Memory B cell (primary cell): ENCODE measurements around the gene DRC3.
"Not testable (repeated sequence)": the region's sequence is repeated elsewhere in the genome, so short reads cannot be mapped to it uniquely, and the experiment has no call there.

Source experiments
- ATAC-seq: fragments of 150-1000 bp; cut with Tn5 transposase; 2 replicates; pipeline ENCODE4 v1.10.0; 2021; ENCODE audit warnings: low read depth, mild to moderate bottlenecking, moderate library complexity
- DNase-seq, 2 donors: peaks; one replicate each; pipeline ENCODE4 v3.0.0; 2022; ENCODE audit warnings: low spot score in 2 of 2
- H3K27ac Mint-ChIP-seq: one replicate; pipeline ENCODE4 v1.8.0; 2022; ENCODE audit warnings: mild to moderate bottlenecking, moderate library complexity, mixed read lengths
- H3K27me3 Mint-ChIP-seq: one replicate; pipeline ENCODE4 v1.8.0; 2022; ENCODE audit warnings: mixed read lengths
- H3K36me3 Mint-ChIP-seq: one replicate; pipeline ENCODE4 v1.8.0; 2022; ENCODE audit warnings: mild to moderate bottlenecking, mixed read lengths
- H3K4me1 Mint-ChIP-seq: one replicate; pipeline ENCODE4 v1.8.0; 2022; ENCODE audit warnings: mixed read lengths
- H3K4me3 Mint-ChIP-seq: one replicate; pipeline ENCODE4 v1.8.0; 2022; ENCODE audit warnings: mild to moderate bottlenecking, moderate library complexity, mixed read lengths
- H3K9me3 Mint-ChIP-seq: one replicate; pipeline ENCODE4 v1.8.0; 2022; ENCODE audit warnings: mixed read lengths

DRC3 gene

DNA sequence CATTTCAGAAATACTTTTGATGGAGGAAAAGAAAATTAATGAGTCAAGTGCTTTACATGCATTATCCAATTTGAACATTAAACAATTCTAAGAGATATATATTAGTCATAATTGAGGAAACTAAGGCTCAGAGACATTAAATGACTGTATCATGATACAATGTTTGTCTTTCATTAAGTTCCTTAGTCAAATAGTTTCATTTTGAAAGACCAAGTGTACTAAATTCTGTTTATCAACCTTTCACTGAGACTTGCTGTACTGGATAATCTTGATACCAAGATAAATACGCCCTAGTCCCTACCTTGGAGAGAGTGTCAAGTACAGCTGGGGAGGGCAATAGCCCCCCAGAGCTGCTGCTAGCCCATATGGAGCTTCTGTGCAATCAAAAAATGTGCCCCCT lies 24.7 kb upstream of the DRC3 start:
- no peaks in the 10 kb centered on the region for H3K9me3 Mint-ChIP-seq
- H3K4me3 Mint-ChIP-seq = no peak overlapping the region
- peaks cover 16% of the 10 kb centered on the region for H3K4me1 Mint-ChIP-seq
- no peak for DNase-seq
- H3K27ac Mint-ChIP-seq = no peak overlapping the region
- ATAC-seq = no peak
- peaks cover 4% of the 10 kb centered on the region for H3K36me3 Mint-ChIP-seq
- no peaks in the 10 kb centered on the region for H3K27me3 Mint-ChIP-seq

DNA sequence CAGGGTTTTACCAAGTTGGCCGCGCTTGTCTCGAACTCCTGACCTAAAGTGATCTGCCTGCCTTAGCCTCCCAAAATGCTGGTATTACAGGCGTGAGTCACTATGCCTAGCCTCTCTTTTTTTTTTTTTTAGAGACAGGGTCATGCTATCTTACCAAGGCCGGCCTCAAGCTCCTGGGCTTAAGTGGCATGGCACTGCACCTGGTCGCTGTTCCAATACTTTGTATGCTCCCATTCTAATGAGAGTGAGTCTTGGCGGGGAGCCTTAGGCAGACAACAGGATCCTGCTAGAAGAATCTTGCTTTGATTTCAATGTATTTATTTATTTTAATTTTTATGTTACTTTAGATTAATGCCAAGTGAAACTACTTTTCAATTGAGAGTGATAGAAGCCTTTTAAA lies 22.3 kb upstream of the DRC3 start:
- no peak for ATAC-seq
- Mint-ChIP-seq H3K9me3 (no peaks in the 10 kb centered on the region), H3K4me1 (peaks cover 11% of the 10 kb centered on the region), H3K36me3 (peaks cover 11% of the 10 kb centered on the region), H3K4me3 (no peak overlapping the region), H3K27me3 (no peaks in the 10 kb centered on the region), H3K27ac (no peak overlapping the region)
- no peak for DNase-seq

DNA sequence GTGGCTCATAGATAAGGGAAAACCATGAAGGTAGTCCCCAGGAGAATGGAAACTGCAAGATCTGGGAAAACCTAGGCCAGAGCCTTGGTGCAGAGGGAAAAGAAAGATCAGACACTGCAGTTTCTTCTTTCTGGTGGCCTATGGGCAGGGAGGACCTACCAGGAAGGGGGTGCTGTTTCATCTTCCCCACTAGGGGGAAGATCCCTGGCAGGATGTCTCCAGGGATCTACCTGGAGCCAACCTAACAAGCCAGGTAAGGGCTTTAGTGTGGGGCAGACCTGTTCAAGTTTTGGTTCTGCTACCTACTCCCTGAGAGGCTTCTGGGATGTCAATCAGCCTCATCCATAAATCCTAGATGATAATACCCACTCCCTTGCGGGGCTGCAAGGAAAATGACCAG lies 21.9 kb upstream of the DRC3 start:
- H3K4me1 Mint-ChIP-seq = peaks cover 11% of the 10 kb centered on the region
- H3K4me3 Mint-ChIP-seq = no peak overlapping the region
- ATAC-seq = no peak
- peaks cover 13% of the 10 kb centered on the region for H3K36me3 Mint-ChIP-seq
- H3K9me3 Mint-ChIP-seq = no peaks in the 10 kb centered on the region
- no peak overlapping the region for H3K27ac Mint-ChIP-seq
- no peaks in the 10 kb centered on the region for H3K27me3 Mint-ChIP-seq
- DNase-seq = no peak

DNA sequence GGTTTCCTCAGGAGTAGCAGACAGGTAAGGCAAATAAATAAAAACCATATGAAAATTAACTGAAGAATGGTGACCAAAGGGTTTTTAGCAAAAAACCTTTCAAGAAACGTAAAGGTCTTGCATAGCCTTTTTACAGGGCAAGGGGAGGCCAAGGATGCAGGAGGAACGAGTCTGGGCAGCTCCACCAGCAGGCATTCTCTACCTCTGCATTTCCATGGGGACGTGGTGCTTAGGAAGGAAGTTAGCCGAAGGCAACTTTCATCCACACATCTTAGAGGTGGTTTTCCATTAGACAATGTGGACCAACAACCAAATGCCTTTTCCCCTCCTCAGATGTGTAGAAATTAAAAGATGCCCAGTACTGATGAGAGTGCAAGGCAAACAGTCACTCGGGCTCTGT lies 21.1 kb upstream of the DRC3 start:
- no peaks in the 10 kb centered on the region for H3K9me3 Mint-ChIP-seq
- peaks cover 13% of the 10 kb centered on the region for H3K36me3 Mint-ChIP-seq
- ATAC-seq = no peak
- H3K4me3 Mint-ChIP-seq = no peak overlapping the region
- no peak overlapping the region for H3K27ac Mint-ChIP-seq
- H3K27me3 Mint-ChIP-seq = no peaks in the 10 kb centered on the region
- peaks cover 11% of the 10 kb centered on the region for H3K4me1 Mint-ChIP-seq
- no peak for DNase-seq

DNA sequence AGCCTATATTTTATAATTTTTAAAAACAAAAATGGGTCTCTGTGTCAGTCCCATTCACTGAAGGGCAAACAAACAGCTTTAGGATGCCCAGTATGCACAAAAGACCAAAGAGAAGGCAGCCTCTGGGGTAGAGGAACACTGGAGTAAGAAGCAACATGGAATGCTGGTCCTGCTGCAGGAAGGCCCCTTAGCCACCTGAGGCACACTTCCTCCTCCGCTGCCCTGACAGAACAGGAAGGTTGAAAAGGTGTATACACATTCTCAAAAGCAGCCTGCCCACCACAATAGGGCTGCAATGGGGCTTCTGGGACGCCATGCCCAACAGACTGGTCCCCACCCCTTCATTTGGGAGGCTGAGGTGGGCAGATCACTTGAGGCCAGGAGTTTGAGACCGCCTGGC lies 20.0 kb upstream of the DRC3 start:
- no peak for DNase-seq
- no peak overlapping the region for H3K27ac Mint-ChIP-seq
- ATAC-seq = no peak
- no peaks in the 10 kb centered on the region for H3K27me3 Mint-ChIP-seq
- peaks cover 13% of the 10 kb centered on the region for H3K36me3 Mint-ChIP-seq
- H3K9me3 Mint-ChIP-seq = no peaks in the 10 kb centered on the region
- H3K4me3 Mint-ChIP-seq = no peak overlapping the region
- H3K4me1 Mint-ChIP-seq = peaks cover 15% of the 10 kb centered on the region

DNA sequence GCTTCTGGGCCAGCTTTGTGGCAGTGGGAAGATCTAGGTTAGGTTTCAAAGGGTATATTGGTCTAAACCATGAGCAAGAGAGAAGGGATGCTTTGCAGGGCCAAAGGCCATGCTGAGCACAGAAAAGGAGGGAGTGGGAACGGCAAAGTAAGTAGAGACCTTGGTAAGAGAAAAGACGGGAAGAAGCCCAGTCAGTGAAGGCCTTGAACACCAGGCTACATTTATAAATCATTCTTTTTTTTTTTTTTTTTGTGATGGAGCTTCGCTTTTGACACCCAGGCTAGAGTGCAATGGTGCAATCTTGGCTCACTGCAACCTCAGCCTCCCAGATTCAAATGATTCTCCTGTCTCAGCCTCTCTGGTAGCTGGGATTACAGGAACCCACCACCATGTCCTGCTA lies 18.6 kb upstream of the DRC3 start:
- ATAC-seq = no peak
- Mint-ChIP-seq H3K4me3 (no peak overlapping the region), H3K4me1 (peaks cover 21% of the 10 kb centered on the region), H3K36me3 (peaks cover 15% of the 10 kb centered on the region), H3K27me3 (no peaks in the 10 kb centered on the region), H3K9me3 (no peaks in the 10 kb centered on the region), H3K27ac (peak overlapping the region; percentile 4)
- DNase-seq = no peak

DNA sequence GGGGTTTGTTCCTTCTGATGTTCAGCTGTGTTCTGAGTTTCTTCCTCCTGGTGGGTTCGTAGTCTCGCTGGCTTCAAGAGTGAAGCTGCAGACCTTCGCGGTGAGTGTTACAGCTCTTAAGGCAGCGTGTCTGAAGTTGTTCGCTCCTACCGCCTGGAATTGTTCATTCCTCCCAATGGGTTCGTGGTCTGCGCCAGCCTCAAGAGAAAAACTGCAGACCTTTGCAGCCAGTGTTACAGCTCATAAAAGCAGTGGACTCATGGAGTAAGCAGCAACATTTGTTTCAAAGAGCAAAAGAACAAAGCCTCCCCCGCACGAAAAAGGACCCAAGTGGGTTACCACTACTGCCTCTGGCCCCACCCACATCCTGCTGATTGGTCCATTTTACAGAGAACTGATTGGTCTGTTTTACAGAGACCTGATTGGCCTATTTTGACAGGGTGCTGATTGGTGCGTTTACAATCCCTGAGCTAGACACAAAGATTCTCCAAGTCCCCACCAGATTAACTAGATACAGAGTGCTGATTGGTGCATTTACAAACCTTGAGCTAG lies 16.8 kb upstream of the DRC3 start:
- DNase-seq = not testable (repeated sequence)
- peaks cover 33% of the 10 kb centered on the region for H3K4me1 Mint-ChIP-seq

DNA sequence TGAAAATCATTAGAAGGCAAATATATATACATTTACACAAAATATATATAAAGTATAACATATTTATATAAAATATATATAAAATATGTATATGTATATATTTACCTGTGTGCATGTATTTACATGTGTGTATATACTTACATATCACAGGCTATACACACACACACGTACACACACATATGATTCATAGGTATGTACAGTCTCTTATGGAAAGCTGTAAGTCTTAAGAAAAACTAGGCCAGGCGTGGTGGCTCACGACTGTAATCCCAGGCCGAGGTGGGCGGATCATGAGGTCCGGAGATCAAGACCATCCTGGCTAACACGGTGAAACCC lies 15.1 kb upstream of the DRC3 start:
- H3K9me3 Mint-ChIP-seq = no peaks in the 10 kb centered on the region
- H3K27ac Mint-ChIP-seq = peak overlapping the region; percentile 90
- H3K27me3 Mint-ChIP-seq = no peaks in the 10 kb centered on the region
- DNase-seq = no peak
- peaks cover 35% of the 10 kb centered on the region for H3K4me1 Mint-ChIP-seq
- peak overlapping the region; percentile 27 for H3K4me3 Mint-ChIP-seq
- no peak for ATAC-seq
- peaks cover 14% of the 10 kb centered on the region for H3K36me3 Mint-ChIP-seq

More for the DNA sequence above, 16.8 kb upstream of the DRC3 start:
- not testable (repeated sequence) for H3K27ac Mint-ChIP-seq, H3K27me3 Mint-ChIP-seq, ATAC-seq, H3K4me3 Mint-ChIP-seq, H3K9me3 Mint-ChIP-seq
- peaks cover 13% of the 10 kb centered on the region for H3K36me3 Mint-ChIP-seq

DNA sequence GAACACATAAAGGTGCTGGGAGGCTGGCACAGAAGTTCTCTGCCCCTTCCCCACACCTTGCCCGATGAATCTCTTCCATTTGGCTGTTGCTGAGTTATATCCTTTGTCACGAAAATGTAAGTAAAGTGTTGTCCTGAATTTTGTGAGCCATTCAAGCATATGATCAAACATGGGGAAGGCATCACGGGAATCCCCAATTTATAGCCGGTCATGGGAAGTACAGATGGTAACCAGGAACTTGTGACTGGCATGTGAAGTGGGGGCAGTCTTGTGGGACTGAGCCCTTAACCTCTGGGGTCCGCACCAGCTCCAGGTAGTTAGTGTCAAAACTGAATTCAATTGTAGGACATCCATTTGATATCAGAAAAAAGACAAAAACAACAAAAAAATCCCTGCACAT lies 13.7 kb upstream of the DRC3 start:
- Mint-ChIP-seq H3K4me3 (peak overlapping the region; percentile 83), H3K4me1 (peaks cover 41% of the 10 kb centered on the region), H3K27ac (peak overlapping the region; percentile 90), H3K9me3 (no peaks in the 10 kb centered on the region), H3K27me3 (no peaks in the 10 kb centered on the region), H3K36me3 (peaks cover 13% of the 10 kb centered on the region)
- DNase-seq (no peak), ATAC-seq (peak; percentile 34)

DNA sequence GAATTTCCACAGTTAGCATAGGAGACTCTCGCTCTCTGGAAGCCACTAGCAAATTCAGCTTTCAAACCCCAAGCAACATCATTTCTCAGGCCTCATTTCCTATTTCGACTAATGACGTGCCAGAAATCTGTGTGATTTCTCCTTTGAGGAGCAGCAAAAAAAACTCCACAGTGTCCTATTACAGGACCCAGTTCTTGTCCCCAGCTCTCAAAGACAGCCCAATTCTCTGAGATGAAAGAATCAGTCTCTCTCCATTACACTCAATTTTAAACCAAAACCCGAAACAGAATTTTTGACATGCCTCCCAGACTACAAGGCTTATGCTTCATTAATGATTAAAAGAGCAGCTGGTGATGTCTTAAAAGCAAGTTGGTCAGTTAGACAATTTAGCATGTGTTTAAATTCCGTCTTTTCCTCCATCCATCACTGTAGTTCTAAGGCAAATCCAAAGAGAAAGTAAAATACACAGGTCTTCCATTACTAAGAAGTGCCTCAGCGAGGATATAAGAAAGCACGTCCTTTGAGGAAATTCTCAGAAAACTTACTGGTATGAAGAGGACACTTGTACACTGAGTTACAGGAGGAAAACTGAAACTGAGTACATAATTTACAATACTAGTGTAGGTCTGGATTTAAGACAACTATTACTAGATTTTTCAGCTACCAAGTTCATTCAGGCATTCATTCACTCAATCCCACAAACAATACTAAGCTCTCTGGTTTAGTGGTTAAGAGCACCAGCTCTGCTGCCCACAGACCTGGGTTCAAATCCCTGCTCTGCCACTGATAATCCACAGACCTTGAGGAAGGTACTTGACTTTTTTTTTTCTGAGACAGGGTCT lies 12.9 kb upstream of the DRC3 start:
- Mint-ChIP-seq H3K27me3 (no peaks in the 10 kb centered on the region), H3K4me1 (peaks cover 40% of the 10 kb centered on the region), H3K9me3 (no peaks in the 10 kb centered on the region), H3K27ac (peak overlapping the region; percentile 90), H3K4me3 (peak overlapping the region; percentile 83), H3K36me3 (peaks cover 8% of the 10 kb centered on the region)
- no peak for ATAC-seq
- no peak for DNase-seq

DNA sequence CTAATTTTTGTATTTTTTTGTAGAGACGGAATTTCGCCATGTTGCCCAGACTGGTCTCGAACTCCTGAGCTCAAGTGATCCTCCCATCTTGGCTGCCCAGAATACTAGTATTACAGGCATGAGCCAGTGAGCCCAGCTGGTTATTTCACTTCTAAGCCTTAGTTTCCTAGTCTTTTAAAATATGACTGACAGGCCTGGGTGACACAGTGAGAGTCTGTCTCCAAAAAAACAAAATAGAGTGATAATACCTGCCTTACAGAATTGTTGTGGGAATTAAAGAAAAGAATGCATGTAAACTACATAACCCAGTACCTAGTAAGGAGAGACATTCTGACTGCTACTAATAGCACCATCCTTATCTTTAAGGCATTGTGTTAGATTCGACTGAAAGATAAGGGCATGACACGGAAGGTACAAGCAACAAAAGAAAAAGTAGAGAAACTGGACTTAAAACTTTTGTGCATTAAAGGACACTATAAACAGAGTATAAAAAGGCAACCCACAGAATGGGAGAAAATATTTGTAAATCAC lies 12.1 kb upstream of the DRC3 start:
- ATAC-seq (no peak), DNase-seq (no peak)
- no peak overlapping the region for H3K4me3 Mint-ChIP-seq
- no peaks in the 10 kb centered on the region for H3K9me3 Mint-ChIP-seq
- H3K27me3 Mint-ChIP-seq = no peaks in the 10 kb centered on the region
- peak overlapping the region; percentile 90 for H3K27ac Mint-ChIP-seq
- H3K36me3 Mint-ChIP-seq = peaks cover 5% of the 10 kb centered on the region
- H3K4me1 Mint-ChIP-seq = peaks cover 42% of the 10 kb centered on the region

DNA sequence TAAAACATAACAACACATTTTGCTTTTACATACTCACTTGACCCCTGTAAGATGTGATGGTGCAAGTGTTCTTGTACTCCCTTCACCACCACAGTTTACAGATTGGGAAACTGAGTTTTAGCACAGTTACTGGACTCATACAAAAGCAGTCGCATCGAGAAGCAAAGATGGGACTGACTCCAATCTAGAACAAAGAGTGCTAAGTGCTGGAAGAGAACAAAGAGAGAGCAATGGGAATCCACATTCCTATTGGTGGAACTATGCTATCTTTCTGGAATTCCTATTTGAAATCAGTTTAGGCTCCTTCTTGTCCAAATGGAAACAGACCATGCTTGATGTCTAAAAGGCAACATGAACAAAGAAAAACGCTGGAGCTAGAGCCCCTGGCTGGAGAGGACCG lies 9.6 kb upstream of the DRC3 start:
- Mint-ChIP-seq H3K27ac (no peak overlapping the region), H3K36me3 (peaks cover 3% of the 10 kb centered on the region), H3K4me3 (no peak overlapping the region), H3K9me3 (no peaks in the 10 kb centered on the region), H3K4me1 (peaks cover 45% of the 10 kb centered on the region), H3K27me3 (no peaks in the 10 kb centered on the region)
- DNase-seq (no peak), ATAC-seq (no peak)

DNA sequence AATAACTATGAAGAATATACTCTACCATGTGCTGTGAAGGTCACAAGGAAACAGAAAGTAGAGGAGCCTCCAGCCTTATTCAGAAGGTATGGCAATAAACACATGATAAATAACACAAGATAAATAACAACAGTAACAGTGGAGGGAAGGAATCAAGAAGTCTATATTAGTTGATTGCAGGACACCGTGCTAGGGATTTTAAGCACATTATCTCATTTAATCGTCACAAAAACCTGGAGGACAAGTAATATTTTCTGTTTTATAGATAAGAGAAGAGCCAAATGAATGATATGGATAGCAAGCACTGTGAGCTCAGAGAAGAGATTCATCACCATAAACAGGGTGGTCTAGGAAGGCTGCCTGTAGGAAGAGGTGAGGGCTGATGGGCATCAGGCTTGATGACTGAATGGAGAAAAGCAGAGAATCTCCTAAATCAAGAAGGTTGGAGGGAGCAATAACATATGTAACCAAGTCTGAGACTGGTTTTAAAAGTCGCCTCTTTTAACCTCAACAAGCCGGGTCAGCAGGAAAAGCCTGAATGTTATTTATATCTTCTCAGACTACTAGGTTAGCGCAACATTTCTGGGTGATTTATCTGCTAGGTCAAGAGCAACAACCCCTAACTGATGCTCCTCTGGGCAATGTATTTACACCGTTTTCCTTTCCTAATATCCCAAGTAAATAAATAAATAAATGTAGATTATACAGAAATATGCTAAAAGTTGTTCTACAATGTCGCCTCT lies 8.8 kb upstream of the DRC3 start:
- Mint-ChIP-seq H3K4me3 (no peak overlapping the region), H3K9me3 (no peaks in the 10 kb centered on the region), H3K4me1 (peaks cover 42% of the 10 kb centered on the region), H3K36me3 (peaks cover 2% of the 10 kb centered on the region), H3K27ac (no peak overlapping the region), H3K27me3 (no peaks in the 10 kb centered on the region)
- DNase-seq (no peak), ATAC-seq (no peak)

DNA sequence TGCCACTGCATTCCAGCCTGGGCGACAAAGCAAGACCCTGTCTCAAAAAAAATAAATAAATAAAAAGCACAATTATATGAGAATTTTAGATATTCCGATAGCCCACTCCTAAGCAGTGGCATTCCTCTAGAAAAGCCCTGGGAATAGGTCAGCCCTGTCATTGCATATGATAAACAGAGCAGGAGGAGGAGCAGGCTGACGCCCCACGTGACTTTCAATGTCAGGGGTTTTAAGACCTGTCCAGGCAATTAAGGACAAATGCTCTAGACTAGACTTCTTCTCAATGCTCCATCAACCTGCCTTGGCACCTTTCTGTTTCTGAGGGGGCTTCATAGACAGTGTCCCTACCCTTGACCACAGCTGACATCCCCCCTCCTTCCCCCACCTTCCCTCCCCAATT lies 8.0 kb upstream of the DRC3 start:
- peaks cover 34% of the 10 kb centered on the region for H3K4me1 Mint-ChIP-seq
- ATAC-seq (no peak), DNase-seq (no peak)
- H3K27me3 Mint-ChIP-seq = no peaks in the 10 kb centered on the region
- H3K36me3 Mint-ChIP-seq = peaks cover 2% of the 10 kb centered on the region
- no peak overlapping the region for H3K27ac Mint-ChIP-seq
- H3K9me3 Mint-ChIP-seq = no peaks in the 10 kb centered on the region
- no peak overlapping the region for H3K4me3 Mint-ChIP-seq
